ENCODE measurements around the gene ARHGEF1. TPM values are rescaled to one million over a fixed set of nuclear protein-coding genes. Genes with fewer than 3 reads are reported as not detected.

ARHGEF1 gene, protein sequence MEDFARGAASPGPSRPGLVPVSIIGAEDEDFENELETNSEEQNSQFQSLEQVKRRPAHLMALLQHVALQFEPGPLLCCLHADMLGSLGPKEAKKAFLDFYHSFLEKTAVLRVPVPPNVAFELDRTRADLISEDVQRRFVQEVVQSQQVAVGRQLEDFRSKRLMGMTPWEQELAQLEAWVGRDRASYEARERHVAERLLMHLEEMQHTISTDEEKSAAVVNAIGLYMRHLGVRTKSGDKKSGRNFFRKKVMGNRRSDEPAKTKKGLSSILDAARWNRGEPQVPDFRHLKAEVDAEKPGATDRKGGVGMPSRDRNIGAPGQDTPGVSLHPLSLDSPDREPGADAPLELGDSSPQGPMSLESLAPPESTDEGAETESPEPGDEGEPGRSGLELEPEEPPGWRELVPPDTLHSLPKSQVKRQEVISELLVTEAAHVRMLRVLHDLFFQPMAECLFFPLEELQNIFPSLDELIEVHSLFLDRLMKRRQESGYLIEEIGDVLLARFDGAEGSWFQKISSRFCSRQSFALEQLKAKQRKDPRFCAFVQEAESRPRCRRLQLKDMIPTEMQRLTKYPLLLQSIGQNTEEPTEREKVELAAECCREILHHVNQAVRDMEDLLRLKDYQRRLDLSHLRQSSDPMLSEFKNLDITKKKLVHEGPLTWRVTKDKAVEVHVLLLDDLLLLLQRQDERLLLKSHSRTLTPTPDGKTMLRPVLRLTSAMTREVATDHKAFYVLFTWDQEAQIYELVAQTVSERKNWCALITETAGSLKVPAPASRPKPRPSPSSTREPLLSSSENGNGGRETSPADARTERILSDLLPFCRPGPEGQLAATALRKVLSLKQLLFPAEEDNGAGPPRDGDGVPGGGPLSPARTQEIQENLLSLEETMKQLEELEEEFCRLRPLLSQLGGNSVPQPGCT
- total RNA-seq (10 to 100 TPM; 51.2 to 56.3 TPM), polyA plus RNA-seq (ENCODE audit: insufficient read depth, low read depth, low replicate concordance) (33.2 TPM)
- long read RNA-seq, donor 1, partial matches to known transcripts, result 0 of 2 reads
- long read RNA-seq, donor 1, other reads (novel, unspliced or antisense), result 0 of 2 reads
- long read RNA-seq, donor 2, partial matches to known transcripts, result 0 of 1 reads
- long read RNA-seq, donor 2, other reads (novel, unspliced or antisense), result 0 of 1 reads

DNA sequence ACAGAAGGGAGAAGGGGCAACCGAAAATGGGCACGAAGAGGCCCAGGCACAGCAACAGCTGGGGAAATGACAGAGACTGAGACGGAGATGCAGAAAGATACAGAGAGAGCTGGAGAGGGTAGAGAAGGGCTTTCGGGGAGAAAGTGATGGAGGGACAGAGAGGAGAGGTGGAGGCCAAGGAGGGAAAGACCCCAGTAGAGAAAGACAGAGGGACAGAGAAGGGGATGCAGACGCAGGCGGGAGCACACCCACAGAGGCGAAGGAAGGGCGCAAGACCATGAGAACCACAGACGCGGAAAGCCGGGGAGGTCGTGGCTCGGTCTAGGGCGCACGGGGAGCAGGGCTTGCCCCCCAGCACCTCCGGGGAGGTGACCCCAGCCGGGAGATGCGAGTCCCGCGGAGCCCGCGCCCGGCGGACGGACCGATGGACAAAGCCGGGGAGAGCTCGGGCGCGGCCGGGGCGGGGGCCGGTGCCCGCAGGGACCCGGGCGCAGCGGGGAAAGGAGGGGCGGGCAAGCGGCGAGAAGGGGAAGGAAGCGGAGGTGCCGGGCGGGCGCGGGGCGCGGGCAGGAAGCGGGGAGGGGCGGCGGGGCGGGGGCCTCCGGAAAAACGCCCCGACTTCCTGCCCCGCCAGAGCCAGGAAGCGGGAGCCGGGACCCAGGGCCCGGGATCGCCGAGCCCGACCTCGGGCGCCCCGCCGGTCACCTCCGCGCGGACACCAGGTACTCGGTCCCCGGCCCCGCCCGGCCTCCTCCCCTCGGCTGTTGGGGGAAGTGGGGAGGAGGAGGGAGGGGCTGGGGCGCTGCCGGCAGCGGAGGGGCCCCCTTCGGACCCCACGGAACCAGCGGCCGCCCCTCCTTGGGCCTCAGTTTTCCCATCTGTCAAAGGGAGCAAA, at the start of gene ARHGEF1:
TSS of gene ARHGEF1 (plus strand) at position 617 of the 895 bp plus-strand sequence. CDS start 4,899 bp downstream, outside the sequence.
- peak; percentile 36 for DNase-seq
- peak within 1 kb of the TSS; percentile 71 to 83 for H3K4me3 ChIP-seq
- H3K9me3 ChIP-seq, result no peaks in the 10 kb centered on the region
- no peaks in the 10 kb centered on the region for H3K36me3 ChIP-seq (ENCODE audit: low read depth, missing control alignments)
- no peaks in the 10 kb centered on the region for H3K27me3 ChIP-seq
- H3K4me1 ChIP-seq, result peaks cover 3% of the 10 kb centered on the region
- peak within 1 kb of the TSS; percentile 48 to 75 for H3K27ac ChIP-seq
- 2% methylated on average over 17 to 52 of the region's 80 CpGs for WGBS, 2 donors
- intact Hi-C loops (cut with DNase I; ENCODE audit: low total_unique reads), result no loop called here
- no peak for TF ChIP-seq POLR2A (IDR thresholded peaks at IDR 0.05)
- TF ChIP-seq, protein P1, sequence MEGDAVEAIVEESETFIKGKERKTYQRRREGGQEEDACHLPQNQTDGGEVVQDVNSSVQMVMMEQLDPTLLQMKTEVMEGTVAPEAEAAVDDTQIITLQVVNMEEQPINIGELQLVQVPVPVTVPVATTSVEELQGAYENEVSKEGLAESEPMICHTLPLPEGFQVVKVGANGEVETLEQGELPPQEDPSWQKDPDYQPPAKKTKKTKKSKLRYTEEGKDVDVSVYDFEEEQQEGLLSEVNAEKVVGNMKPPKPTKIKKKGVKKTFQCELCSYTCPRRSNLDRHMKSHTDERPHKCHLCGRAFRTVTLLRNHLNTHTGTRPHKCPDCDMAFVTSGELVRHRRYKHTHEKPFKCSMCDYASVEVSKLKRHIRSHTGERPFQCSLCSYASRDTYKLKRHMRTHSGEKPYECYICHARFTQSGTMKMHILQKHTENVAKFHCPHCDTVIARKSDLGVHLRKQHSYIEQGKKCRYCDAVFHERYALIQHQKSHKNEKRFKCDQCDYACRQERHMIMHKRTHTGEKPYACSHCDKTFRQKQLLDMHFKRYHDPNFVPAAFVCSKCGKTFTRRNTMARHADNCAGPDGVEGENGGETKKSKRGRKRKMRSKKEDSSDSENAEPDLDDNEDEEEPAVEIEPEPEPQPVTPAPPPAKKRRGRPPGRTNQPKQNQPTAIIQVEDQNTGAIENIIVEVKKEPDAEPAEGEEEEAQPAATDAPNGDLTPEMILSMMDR (IDR thresholded peaks at IDR 0.05), result no peak

DNA sequence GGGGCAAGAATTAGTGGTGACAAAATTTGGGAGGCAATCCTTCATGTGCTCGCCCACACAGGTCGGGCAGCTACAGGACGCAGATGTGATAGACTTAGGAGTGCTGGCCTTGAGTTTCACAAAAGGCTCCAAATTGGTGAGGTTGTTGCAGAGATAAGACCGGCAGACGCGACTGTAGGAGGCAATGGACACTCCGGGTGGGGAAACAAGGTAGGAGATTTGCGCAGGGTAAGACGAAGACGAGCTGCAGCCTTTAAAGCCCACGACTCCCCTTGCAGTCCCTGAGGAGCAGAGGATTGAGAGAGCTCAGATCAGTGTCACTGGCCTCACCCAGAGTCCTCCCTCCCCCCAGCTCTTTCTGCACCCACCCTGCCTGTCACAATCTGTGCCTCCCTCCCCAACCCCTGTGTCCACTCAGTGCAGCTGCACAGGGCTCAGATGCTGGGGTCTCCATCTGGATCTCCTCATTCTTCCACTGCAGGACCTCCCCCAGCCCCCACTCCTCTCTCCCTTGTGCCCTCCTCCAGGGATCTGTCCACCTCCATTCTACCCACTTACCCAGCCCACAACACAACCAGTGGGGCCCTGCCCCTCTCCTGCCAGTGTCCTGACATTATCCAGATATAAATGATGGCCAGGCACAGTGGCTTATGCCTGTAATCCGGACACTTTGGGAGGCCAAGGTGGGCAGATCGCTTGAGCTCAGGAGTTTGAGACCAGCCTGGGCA, 44.8 kb upstream of the ARHGEF1 start:
- no peak for DNase-seq
- Histone ChIP-seq H3K4me1 (no peaks in the 10 kb centered on the region), H3K27ac (no peak overlapping the region), H3K9me3 (no peaks in the 10 kb centered on the region), H3K36me3 (ENCODE audit: low read depth, missing control alignments) (no peaks in the 10 kb centered on the region), H3K4me3 (no peak overlapping the region), H3K27me3 (no peaks in the 10 kb centered on the region)
- 41 to 46% methylated on average over 13 of the region's 13 CpGs for WGBS, 2 donors
- intact Hi-C loops (cut with DNase I; ENCODE audit: low total_unique reads), result no loop called here
- no peak for TF ChIP-seq POLR2A (IDR thresholded peaks at IDR 0.05)
- TF ChIP-seq, protein P1 (IDR thresholded peaks at IDR 0.05), result no peak

DNA sequence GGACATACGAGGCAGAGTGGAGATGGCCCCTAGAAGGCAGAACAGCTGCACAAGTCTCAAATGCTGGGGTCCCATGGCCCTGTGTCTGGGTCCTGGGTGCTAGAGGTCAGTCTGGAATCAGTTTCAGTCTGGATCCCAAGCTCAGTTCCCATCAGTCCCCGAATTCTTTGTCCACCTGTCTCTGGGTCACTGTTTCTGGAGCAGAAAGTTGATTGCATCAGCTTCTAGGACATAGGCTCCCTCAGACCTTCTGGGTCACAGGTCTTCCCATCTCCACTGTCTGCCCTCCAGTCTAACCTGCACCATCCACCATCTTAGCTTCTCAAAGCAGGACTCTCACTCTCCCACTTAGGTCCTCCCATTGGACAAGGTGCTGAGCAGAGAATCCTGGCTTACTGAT, 43.8 kb upstream of the ARHGEF1 start:
- TF ChIP-seq, protein P1 (IDR thresholded peaks at IDR 0.05), result no peak
- no peak for TF ChIP-seq POLR2A (IDR thresholded peaks at IDR 0.05)
- no peaks in the 10 kb centered on the region for H3K4me1 ChIP-seq
- no peaks in the 10 kb centered on the region for H3K9me3 ChIP-seq
- 73 to 83% methylated on average over 2 of the region's 2 CpGs for WGBS, 2 donors
- H3K27ac ChIP-seq, result no peak overlapping the region
- H3K27me3 ChIP-seq, result no peaks in the 10 kb centered on the region
- no peak for DNase-seq
- H3K4me3 ChIP-seq, result no peak overlapping the region
- H3K36me3 ChIP-seq (ENCODE audit: low read depth, missing control alignments), result no peaks in the 10 kb centered on the region
- intact Hi-C loops (cut with DNase I; ENCODE audit: low total_unique reads), result no loop called here

DNA sequence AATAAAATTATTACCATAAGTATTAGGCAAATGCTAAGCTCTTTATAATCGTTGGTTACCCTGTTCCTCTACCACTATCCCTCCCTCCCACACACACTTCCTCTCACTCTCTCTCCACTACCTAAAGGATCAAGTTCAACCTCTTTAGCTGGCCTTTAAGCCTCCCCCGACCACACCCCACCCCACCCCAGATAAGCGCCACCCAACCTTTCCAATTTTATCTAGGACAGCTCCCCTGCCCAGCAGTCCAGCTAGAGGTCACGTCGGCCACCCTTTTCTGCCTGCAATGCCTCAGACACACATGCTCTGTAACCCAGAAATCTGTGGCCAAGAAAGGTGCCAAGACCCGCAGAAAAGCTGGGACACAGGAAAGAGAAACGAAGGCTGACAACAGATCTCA, 39.6 kb upstream of the ARHGEF1 start:
- Histone ChIP-seq H3K27ac (no peak overlapping the region), H3K4me3 (no peak overlapping the region), H3K27me3 (no peaks in the 10 kb centered on the region), H3K4me1 (no peaks in the 10 kb centered on the region), H3K9me3 (no peaks in the 10 kb centered on the region), H3K36me3 (ENCODE audit: low read depth, missing control alignments) (no peaks in the 10 kb centered on the region)
- no peak for DNase-seq
- intact Hi-C loops (cut with DNase I; ENCODE audit: low total_unique reads), result no loop called here
- TF ChIP-seq, protein P1 (IDR thresholded peaks at IDR 0.05), result no peak
- WGBS, 2 donors, result 15 to 25% methylated on average over 7 of the region's 7 CpGs

Data from testis (tissue), 5 donors.